Natural killer cell (primary cell): ENCODE results near the gene HOXD8. TPM values are rescaled to one million over a fixed set of nuclear protein-coding genes. Genes with fewer than 3 reads are reported as not detected.

Source experiments
- ATAC-seq, 3 donors: fragments of 150-1000 bp in 2 of 3; fragments of 200-7000 bp in 1 of 3; cut with Tn5 transposase; 1 replicate in 1 of 3; 2 replicates in 2 of 3; pipeline ENCODE4 v1.10.0; 2021; ENCODE audit warnings: mild to moderate bottlenecking in 2 of 3, moderate library complexity in 2 of 3
- DNase-seq, 2 donors: peaks; one replicate each; pipeline versions ENCODE4 v3.0.0 to v3.0.0-alpha.2; 2013 to 2021; ENCODE audit warnings: mixed read lengths in 1 of 2
- H3K27ac ChIP-seq: one replicate; pipeline ENCODE4 v1.5.1; 2013; ENCODE audit warnings: mild to moderate bottlenecking, low read length
- H3K27me3 ChIP-seq: one replicate; pipeline ENCODE4 v1.6.1; 2013; ENCODE audit warnings: low read length; ENCODE audit not compliant: control insufficient read depth, insufficient read depth
- H3K36me3 ChIP-seq: one replicate; pipeline ENCODE4 v1.6.1; 2013; ENCODE audit warnings: low read length; ENCODE audit not compliant: control insufficient read depth, insufficient read depth
- H3K4me1 ChIP-seq: one replicate; pipeline ENCODE4 v1.6.1; 2013; ENCODE audit warnings: low read length; ENCODE audit not compliant: control insufficient read depth, insufficient read depth
- H3K4me3 ChIP-seq: one replicate; pipeline ENCODE4 v1.5.1; 2013; ENCODE audit warnings: low read length
- H3K9me3 ChIP-seq: one replicate; pipeline ENCODE4 v1.6.1; 2013; ENCODE audit warnings: low read length; ENCODE audit not compliant: control insufficient read depth, insufficient read depth
- H3K27ac Mint-ChIP-seq, 2 donors: one replicate each; pipeline ENCODE4 v1.8.0; 2022; ENCODE audit warnings: mild to moderate bottlenecking in 2 of 2, mixed read lengths in 2 of 2, moderate library complexity in 1 of 2
- H3K27me3 Mint-ChIP-seq, 2 donors: one replicate each; pipeline ENCODE4 v1.8.0; 2022; ENCODE audit warnings: low read depth in 2 of 2, mixed read lengths in 2 of 2
- H3K36me3 Mint-ChIP-seq: one replicate; pipeline ENCODE4 v1.8.0; 2022; ENCODE audit warnings: mixed read lengths
- H3K4me1 Mint-ChIP-seq, 2 donors: one replicate each; pipeline ENCODE4 v1.8.0; 2022; ENCODE audit warnings: mixed read lengths in 2 of 2
- H3K4me3 Mint-ChIP-seq: one replicate; pipeline ENCODE4 v1.8.0; 2022; ENCODE audit warnings: mild to moderate bottlenecking, moderate library complexity, mixed read lengths
- H3K9me3 Mint-ChIP-seq, 2 donors: one replicate each; pipeline ENCODE4 v1.8.0; 2022; ENCODE audit warnings: mixed read lengths in 2 of 2
- CTCF ChIP-seq: fragments of 200-600 bp; IDR thresholded peaks from one replicate; pipeline ENCODE4 v1.8.0; 2022; ENCODE audit warnings: antibody characterized with exemption
- WGBS: methylation state at CpG from one replicate; pipeline ENCODE4 v1.1.7; 2013; ENCODE audit warnings: missing lambda C conversion rate; ENCODE audit not compliant: insufficient coverage; 5-methylcytosine and 5-hydroxymethylcytosine counted together
- intact Hi-C: fragments of 100-400 bp; cut with micrococcal nuclease; formaldehyde crosslinking; loops from one replicate; pipeline ENCODE4 v1.14.2; 2022
- total RNA-seq, 4 donors: library from RNA; stranded (reverse); fragments of 120-200 nt in 1 of 4; gene quantifications; one replicate each; pipeline versions ENCODE4 v1.2.3 to v1.2.4, GENCODE V29; 2013 to 2022

HOXD8 gene
- total RNA-seq, 3 donors from 2014 or later (not counting 1 experiment from before 2014, with no cell fraction given) = not detected

GRCh38 chr2:176174824-176175708 lies 45.6 kb downstream of the HOXD8 start:
- intact Hi-C loops = no loop called here
- no peak for DNase-seq
- H3K36me3 ChIP-seq = no peaks in the 10 kb centered on the region
- H3K9me3 ChIP-seq = no peaks in the 10 kb centered on the region
- peaks cover 72 to 80% of the 10 kb centered on the region in 2 donors for H3K27me3 Mint-ChIP-seq
- no peak overlapping the region for H3K27ac Mint-ChIP-seq
- 7% methylated on average over 47 of the region's 47 CpGs for WGBS
- H3K4me3 ChIP-seq = no peak overlapping the region
- no peaks in the 10 kb centered on the region for H3K4me1 ChIP-seq
- no peaks in the 10 kb centered on the region for H3K9me3 Mint-ChIP-seq
- no peak for ATAC-seq
- H3K4me1 Mint-ChIP-seq = no peaks in the 10 kb centered on the region
- H3K27me3 ChIP-seq = peaks cover 78% of the 10 kb centered on the region
- no peak for TF ChIP-seq CTCF
- peaks cover 8% of the 10 kb centered on the region for H3K36me3 Mint-ChIP-seq
- H3K4me3 Mint-ChIP-seq = no peak overlapping the region
- no peak overlapping the region for H3K27ac ChIP-seq

- TF ChIP-seq CTCF = no peak
- peaks cover 69% of the 10 kb centered on the region for H3K27me3 ChIP-seq
- Mint-ChIP-seq H3K27me3 (peaks cover 73 to 81% of the 10 kb centered on the region in 2 donors), H3K4me3 (no peak overlapping the region), H3K4me1 (no peaks in the 10 kb centered on the region), H3K36me3 (peaks cover 8% of the 10 kb centered on the region), H3K9me3 (no peaks in the 10 kb centered on the region), H3K27ac (no peak overlapping the region)
- ATAC-seq (no peak), DNase-seq (no peak)
- no peaks in the 10 kb centered on the region for H3K4me1 ChIP-seq
- H3K36me3 ChIP-seq = no peaks in the 10 kb centered on the region
- WGBS = 57% methylated on average over 4 of the region's 7 CpGs
- intact Hi-C loops = no loop called here
- H3K27ac ChIP-seq = no peak overlapping the region
- H3K4me3 ChIP-seq = no peak overlapping the region
- H3K9me3 ChIP-seq = no peaks in the 10 kb centered on the region
Measured at GRCh38 chr2:176175709-176176607, 46.5 kb downstream of the HOXD8 start.

- H3K9me3 ChIP-seq = no peaks in the 10 kb centered on the region
- Mint-ChIP-seq H3K4me1 (no peaks in the 10 kb centered on the region), H3K27me3 (peaks cover 66 to 80% of the 10 kb centered on the region in 2 donors), H3K36me3 (peaks cover 8% of the 10 kb centered on the region), H3K9me3 (no peaks in the 10 kb centered on the region), H3K4me3 (no peak overlapping the region), H3K27ac (no peak overlapping the region)
- intact Hi-C loops = no loop called here
- no peak for DNase-seq
- H3K4me1 ChIP-seq = no peaks in the 10 kb centered on the region
- no peak for ATAC-seq
- no peak for TF ChIP-seq CTCF
- H3K4me3 ChIP-seq = no peak overlapping the region
- WGBS = 2% methylated on average over 11 of the region's 12 CpGs
- no peaks in the 10 kb centered on the region for H3K36me3 ChIP-seq
- H3K27ac ChIP-seq = no peak overlapping the region
- H3K27me3 ChIP-seq = peaks cover 59% of the 10 kb centered on the region
Measured at GRCh38 chr2:176177580-176178037, 48.1 kb downstream of the HOXD8 start.
